ENCODE results near the gene MEFV.

GRCh38 chr16:3268294-3268693 is 11.9 kb upstream of the MEFV start:
- TF ChIP-seq ZNF274 (IDR thresholded peaks at IDR 0.05; ENCODE audit: low read depth, low read length) (no peak), YY1 (IDR thresholded peaks at IDR 0.05; ENCODE audit: insufficient read depth, insufficient read length) (no peak)
